GM23248 (cell line): ENCODE results near the gene MBL2.

ENCODE experiments used
- EZH2 ChIP-seq: fragments of 200-600 bp; sonication (generic); IDR thresholded peaks from 2 replicates; pipeline ENCODE4 v1.6.1; 2018; ENCODE audit warnings: antibody characterized with exemption, mild to moderate bottlenecking; ENCODE audit not compliant: insufficient read depth, poor library complexity, severe bottlenecking
- EZH2phosphoT487 ChIP-seq: fragments of 200-600 bp; sonication (generic); IDR thresholded peaks from 2 replicates; pipeline ENCODE4 v1.6.1; 2018; ENCODE audit warnings: antibody characterized with exemption, moderate library complexity, mild to moderate bottlenecking, low read depth; ENCODE audit not compliant: insufficient read depth

DNA sequence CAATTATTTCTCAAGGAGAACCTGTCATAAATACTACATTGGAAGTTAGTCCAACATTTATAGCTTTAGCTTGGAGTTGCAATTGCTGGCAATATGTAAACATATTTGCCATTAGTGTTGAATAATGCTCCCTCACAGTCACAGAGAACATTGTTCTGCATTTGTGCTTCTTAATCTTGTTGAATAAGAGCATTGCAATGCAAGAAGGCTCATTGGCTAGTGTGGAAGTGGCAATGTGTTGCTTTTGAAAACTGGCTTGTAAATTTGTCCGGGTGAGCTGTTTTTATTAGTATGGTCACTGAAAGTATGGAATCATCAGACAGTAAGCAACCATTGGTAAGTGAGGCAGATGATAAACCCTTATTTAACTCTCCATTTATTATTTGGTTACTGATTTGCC, 47.7 kb upstream of the MBL2 start:
- no peak for TF ChIP-seq EZH2phosphoT487
- TF ChIP-seq EZH2: no peak
